MCF 10A (cell line): ENCODE data around the gene NET1. TPM values are rescaled to one million over a fixed set of nuclear protein-coding genes. Genes with fewer than 3 reads are reported as not detected.
"Not testable (repeated sequence)": the region's sequence is repeated elsewhere in the genome, so short reads cannot be mapped to it uniquely, and the experiment has no call there.

ENCODE experiments used
- BruUV-seq: library from RNA; stranded (reverse); fragments of 400-500 nt; replicated peaks from 2 replicates; lab custom pipeline; 2021; lab: Mats Ljungman, UMichigan
- CTCF ChIA-PET: fragments of 300-600 bp; sonication (Branson Sonifier 250); formaldehyde crosslinking; extraction: SDS; loops from one replicate; lab custom pipeline; 2021; ENCODE audit warnings: antibody characterized with exemption, inconsistent platforms; lab: Yijun Ruan, JAX
- POLR2A ChIA-PET: fragments of 300-600, 350-650 bp; sonication (Branson Sonifier 250); formaldehyde crosslinking; extraction: SDS; loops from one replicate; lab custom pipeline; 2020; ENCODE audit warnings: antibody characterized with exemption, inconsistent platforms; lab: Yijun Ruan, JAX
- DNase-seq: peaks from one replicate; pipeline ENCODE4 v3.0.0-alpha.2; 2018; ENCODE audit not compliant: unreplicated experiment
- H3K27ac Mint-ChIP-seq: one replicate; pipeline ENCODE4 v1.8.0; 2022; ENCODE audit warnings: mild to moderate bottlenecking, low read depth, mixed read lengths; ENCODE audit not compliant: unreplicated experiment
- H3K27me3 Mint-ChIP-seq: one replicate; pipeline ENCODE4 v1.8.0; 2022; ENCODE audit warnings: mixed read lengths; ENCODE audit not compliant: insufficient read depth, unreplicated experiment
- H3K36me3 Mint-ChIP-seq: one replicate; pipeline ENCODE4 v1.8.0; 2022; ENCODE audit warnings: mild to moderate bottlenecking, moderate library complexity, mixed read lengths; ENCODE audit not compliant: insufficient read depth, unreplicated experiment
- H3K4me1 Mint-ChIP-seq: one replicate; pipeline ENCODE4 v1.8.0; 2022; ENCODE audit warnings: mixed read lengths; ENCODE audit not compliant: insufficient read depth, unreplicated experiment
- H3K4me3 Mint-ChIP-seq: one replicate; pipeline ENCODE4 v1.8.0; 2022; ENCODE audit warnings: mild to moderate bottlenecking, moderate library complexity, mixed read lengths; ENCODE audit not compliant: unreplicated experiment
- H3K9me3 Mint-ChIP-seq: one replicate; pipeline ENCODE4 v1.8.0; 2022; ENCODE audit warnings: mixed read lengths; ENCODE audit not compliant: unreplicated experiment
- CTCF ChIP-seq: fragments of 200-600 bp; IDR thresholded peaks from one replicate; pipeline ENCODE4 v1.8.0; 2022; ENCODE audit warnings: antibody characterized with exemption, mild to moderate bottlenecking; ENCODE audit not compliant: unreplicated experiment
- intact Hi-C: fragments of 100-400 bp; cut with micrococcal nuclease; formaldehyde crosslinking; loops from 2 replicates; pipeline ENCODE4 v1.14.1; 2022
- total RNA-seq: library from RNA; stranded (reverse); gene quantifications from 2 replicates; pipeline ENCODE4 v1.2.3, GENCODE V29; 2022

Gene NET1
- total RNA-seq, 1 experiment from 2014 or later: 40.3 TPM

- DNase-seq, H3K27ac Mint-ChIP-seq, H3K4me3 Mint-ChIP-seq, POLR2A ChIA-PET, H3K4me1 Mint-ChIP-seq, H3K27me3 Mint-ChIP-seq, BruUV-seq, H3K36me3 Mint-ChIP-seq, intact Hi-C loops, H3K9me3 Mint-ChIP-seq: not testable (repeated sequence)
- CTCF ChIA-PET: interaction anchor here (0.5 to 1.9 kb wide), 6 partner anchors 74 to 1238 kb away, joined by 3 to 9 read pairs (median 4); no protein-coding TSS in a partner anchor
These were observed 32.0 kb upstream of the NET1 start for GRCh38 chr10:5380395-5380794.

GRCh38 chr10:5381187-5381586, 31.2 kb upstream of the NET1 start:
- BruUV-seq: no TSS peak
- ChIA-PET CTCF (interaction anchor here (0.6 to 1.9 kb wide), 4 partner anchors 47 to 566 kb away, joined by 3 to 9 read pairs (median 3); no protein-coding TSS in a partner anchor), POLR2A (no interaction called here)
- Mint-ChIP-seq H3K27me3 (no peaks in the 10 kb centered on the region), H3K27ac (no peak overlapping the region), H3K36me3 (no peaks in the 10 kb centered on the region), H3K4me1 (no peaks in the 10 kb centered on the region), H3K9me3 (no peaks in the 10 kb centered on the region), H3K4me3 (no peak overlapping the region)
- DNase-seq: no peak
- TF ChIP-seq CTCF: no peak
- intact Hi-C loops: no loop called here

GRCh38 chr10:5385224-5385623, 27.1 kb upstream of the NET1 start:
- POLR2A ChIA-PET: no interaction called here
- TF ChIP-seq CTCF: no peak
- Mint-ChIP-seq H3K4me3 (no peak overlapping the region), H3K36me3 (no peaks in the 10 kb centered on the region), H3K27ac (no peak overlapping the region), H3K4me1 (no peaks in the 10 kb centered on the region), H3K9me3 (peaks cover 15% of the 10 kb centered on the region), H3K27me3 (no peaks in the 10 kb centered on the region)
- no TSS peak for BruUV-seq
- DNase-seq: no peak
- CTCF ChIA-PET: interaction anchor here (0.6 to 2.0 kb wide), 3 partner anchors 49 to 274 kb away, joined by 3 to 17 read pairs (median 3); no protein-coding TSS in a partner anchor
- intact Hi-C loops: no loop called here

GRCh38 chr10:5387169-5387568, 25.2 kb upstream of the NET1 start:
- Mint-ChIP-seq H3K4me3 (no peak overlapping the region), H3K27ac (no peak overlapping the region), H3K27me3 (no peaks in the 10 kb centered on the region), H3K4me1 (no peaks in the 10 kb centered on the region), H3K36me3 (no peaks in the 10 kb centered on the region), H3K9me3 (peaks cover 15% of the 10 kb centered on the region)
- ChIA-PET CTCF (interaction anchor here (0.6 to 1.5 kb wide), 5 partner anchors 70 to 537 kb away, joined by 3 to 8 read pairs (median 3); no protein-coding TSS in a partner anchor), POLR2A (interaction anchor here (1.2 kb wide), 1 partner anchor 29 kb away, joined by 4 read pairs; no protein-coding TSS in a partner anchor)
- DNase-seq: no peak
- no TSS peak for BruUV-seq
- intact Hi-C loops: no loop called here
- no peak for TF ChIP-seq CTCF
